Prostate gland (tissue), 2 donors: ENCODE results near the gene KRT85. TPM values are rescaled to one million over a fixed set of nuclear protein-coding genes. Genes with fewer than 3 reads are reported as not detected.

Source experiments
- DNase-seq: peaks from one replicate; pipeline ENCODE4 v3.0.0-alpha.2; 2019; ENCODE audit warnings: low spot score
- H3K27ac ChIP-seq, 2 donors: fragments of 200-600 bp; sonication (generic); 2 replicates each; pipeline ENCODE4 v1.5.1; 2017 to 2019
- H3K27me3 ChIP-seq: fragments of 200-600 bp; sonication (generic); replicated peaks from 2 replicates; pipeline ENCODE4 v1.5.1; 2019; ENCODE audit not compliant: insufficient read depth
- H3K36me3 ChIP-seq, 2 donors: fragments of 200-600 bp; sonication (generic); 1 replicate in 1 of 2; 2 replicates in 1 of 2; pipeline versions ENCODE4 v1.5.1 to v1.8.1; 2017 to 2019
- H3K4me1 ChIP-seq: fragments of 200-600 bp; sonication (generic); replicated peaks from 2 replicates; pipeline ENCODE4 v1.5.1; 2019
- H3K4me3 ChIP-seq, 2 donors: fragments of 200-600 bp; sonication (generic); 2 replicates each; pipeline ENCODE4 v1.5.1; 2017 to 2019
- H3K9me3 ChIP-seq: fragments of 200-600 bp; sonication (generic); 2 replicates; pipeline ENCODE4 v1.5.1; 2017
- POLR2A ChIP-seq: fragments of 450-650 bp; IDR thresholded peaks from one replicate; pipeline ENCODE4 v1.6.1; 2016; ENCODE audit warnings: antibody characterized with exemption, mild to moderate bottlenecking
- POLR2AphosphoS5 ChIP-seq: sonication (generic); formaldehyde crosslinking; IDR thresholded peaks from one replicate; pipeline ENCODE4 v1.6.1; 2017; ENCODE audit warnings: antibody characterized with exemption
- WGBS: methylation state at CpG from one replicate; pipeline ENCODE4 v1.1.5; 2018; 5-methylcytosine and 5-hydroxymethylcytosine counted together
- intact Hi-C: fragments of 100-400 bp; cut with DNase I; formaldehyde crosslinking; loops from one replicate; pipeline ENCODE4 v1.14.2; 2022
- total RNA-seq, 2 donors: library from RNA; depleted of rRNA; stranded (reverse); fragments of >200 nt; gene quantifications; one replicate each; pipeline ENCODE4 v1.1.0, GENCODE V29; 2016
- TF ChIP-seq, protein P1 (sequence below), 4 experiments: fragments of 200-600 bp in 2 of 4; fragments of 450-650 bp in 2 of 4; sonication (generic) in 2 of 4; IDR thresholded peaks; 1 replicate in 3 of 4; 2 replicates in 1 of 4; pipeline ENCODE4 v1.5.1; 2016 to 2019; ENCODE audit warnings: antibody characterized with exemption in 4 of 4, mild to moderate bottlenecking in 2 of 4, moderate library complexity in 2 of 4

Gene KRT85
- total RNA-seq, 2 donors from 2014 or later, result not detected

DNA sequence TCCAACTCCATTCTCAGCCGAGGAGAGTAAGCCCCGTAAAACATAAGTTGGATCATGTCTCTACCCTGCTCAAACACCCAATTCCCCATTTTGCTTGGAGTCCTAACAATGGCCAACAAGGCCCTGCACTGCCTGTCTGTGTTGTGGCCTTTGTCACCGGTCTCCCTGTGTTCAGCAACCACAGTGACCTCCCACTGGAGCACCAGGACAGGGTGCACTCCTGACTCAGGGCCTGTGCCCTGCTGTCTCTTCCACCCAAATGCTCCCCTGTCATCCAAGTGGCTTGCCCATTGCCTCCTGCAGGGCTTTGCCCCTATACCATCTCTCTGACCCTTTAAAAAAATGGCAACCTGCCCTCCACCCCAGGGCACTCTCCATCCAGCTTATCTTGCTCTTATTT, 4.4 kb upstream of the KRT85 start:
- no peaks in the 10 kb centered on the region for H3K36me3 ChIP-seq
- no peak overlapping the region for H3K27ac ChIP-seq
- intact Hi-C loops, result loop anchor here (5.0 kb wide), 3 partner anchors 136 to 501 kb away; no protein-coding TSS in a partner anchor
- no peak for DNase-seq
- no peaks in the 10 kb centered on the region for H3K9me3 ChIP-seq
- no peaks in the 10 kb centered on the region for H3K4me1 ChIP-seq
- no peaks in the 10 kb centered on the region for H3K27me3 ChIP-seq
- WGBS, result 28% methylated on average over 3 of the region's 3 CpGs
- no peak for TF ChIP-seq POLR2AphosphoS5
- TF ChIP-seq, protein P1, sequence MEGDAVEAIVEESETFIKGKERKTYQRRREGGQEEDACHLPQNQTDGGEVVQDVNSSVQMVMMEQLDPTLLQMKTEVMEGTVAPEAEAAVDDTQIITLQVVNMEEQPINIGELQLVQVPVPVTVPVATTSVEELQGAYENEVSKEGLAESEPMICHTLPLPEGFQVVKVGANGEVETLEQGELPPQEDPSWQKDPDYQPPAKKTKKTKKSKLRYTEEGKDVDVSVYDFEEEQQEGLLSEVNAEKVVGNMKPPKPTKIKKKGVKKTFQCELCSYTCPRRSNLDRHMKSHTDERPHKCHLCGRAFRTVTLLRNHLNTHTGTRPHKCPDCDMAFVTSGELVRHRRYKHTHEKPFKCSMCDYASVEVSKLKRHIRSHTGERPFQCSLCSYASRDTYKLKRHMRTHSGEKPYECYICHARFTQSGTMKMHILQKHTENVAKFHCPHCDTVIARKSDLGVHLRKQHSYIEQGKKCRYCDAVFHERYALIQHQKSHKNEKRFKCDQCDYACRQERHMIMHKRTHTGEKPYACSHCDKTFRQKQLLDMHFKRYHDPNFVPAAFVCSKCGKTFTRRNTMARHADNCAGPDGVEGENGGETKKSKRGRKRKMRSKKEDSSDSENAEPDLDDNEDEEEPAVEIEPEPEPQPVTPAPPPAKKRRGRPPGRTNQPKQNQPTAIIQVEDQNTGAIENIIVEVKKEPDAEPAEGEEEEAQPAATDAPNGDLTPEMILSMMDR (IDR thresholded peaks at IDR 0.05), result no peak
- TF ChIP-seq POLR2A, result no peak
- H3K4me3 ChIP-seq, result no peak overlapping the region

DNA sequence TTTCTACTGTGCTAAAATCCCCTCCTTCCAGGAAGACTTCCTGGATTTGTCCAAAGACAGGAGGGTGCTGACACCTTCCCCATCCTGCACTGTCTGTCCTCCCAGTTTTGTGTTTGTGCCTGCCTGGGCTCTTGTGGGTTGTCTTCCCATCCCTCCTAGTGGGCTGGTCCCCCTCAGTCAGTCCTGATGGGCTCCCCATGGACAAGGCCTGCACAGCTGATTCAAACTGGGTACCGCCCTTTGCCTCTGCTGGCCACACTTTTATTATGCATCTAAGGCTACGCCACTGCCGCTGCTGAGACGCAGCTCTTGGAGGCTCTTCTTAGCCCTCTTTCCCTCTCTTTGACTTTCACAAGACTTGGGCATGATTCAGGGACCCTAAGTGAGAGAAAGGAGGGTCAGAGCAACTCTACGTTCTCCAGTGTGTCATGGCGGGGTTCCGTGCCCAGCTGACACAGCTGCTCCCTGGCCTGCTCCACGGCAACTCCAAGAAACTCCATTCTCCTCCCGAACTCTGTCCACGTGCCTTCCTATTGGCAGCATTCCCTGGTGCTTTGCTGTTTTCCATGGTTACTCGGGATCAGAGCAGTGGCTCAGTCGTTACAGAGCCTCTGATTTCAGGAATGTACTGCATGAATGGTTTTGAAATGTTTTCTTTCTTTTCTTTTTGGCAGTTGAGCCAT, 3.8 kb upstream of the KRT85 start:
- no peaks in the 10 kb centered on the region for H3K4me1 ChIP-seq
- TF ChIP-seq POLR2A, result no peak
- TF ChIP-seq, protein P1 (IDR thresholded peaks at IDR 0.05), result no peak
- TF ChIP-seq POLR2AphosphoS5, result no peak
- no peak for DNase-seq
- H3K27ac ChIP-seq, result no peak overlapping the region
- no peaks in the 10 kb centered on the region for H3K9me3 ChIP-seq
- 39% methylated on average over 12 of the region's 12 CpGs for WGBS
- no peaks in the 10 kb centered on the region for H3K27me3 ChIP-seq
- no peak overlapping the region for H3K4me3 ChIP-seq
- H3K36me3 ChIP-seq, result no peaks in the 10 kb centered on the region
- intact Hi-C loops, result loop anchor here (5.0 kb wide), 3 partner anchors 136 to 501 kb away; no protein-coding TSS in a partner anchor

DNA sequence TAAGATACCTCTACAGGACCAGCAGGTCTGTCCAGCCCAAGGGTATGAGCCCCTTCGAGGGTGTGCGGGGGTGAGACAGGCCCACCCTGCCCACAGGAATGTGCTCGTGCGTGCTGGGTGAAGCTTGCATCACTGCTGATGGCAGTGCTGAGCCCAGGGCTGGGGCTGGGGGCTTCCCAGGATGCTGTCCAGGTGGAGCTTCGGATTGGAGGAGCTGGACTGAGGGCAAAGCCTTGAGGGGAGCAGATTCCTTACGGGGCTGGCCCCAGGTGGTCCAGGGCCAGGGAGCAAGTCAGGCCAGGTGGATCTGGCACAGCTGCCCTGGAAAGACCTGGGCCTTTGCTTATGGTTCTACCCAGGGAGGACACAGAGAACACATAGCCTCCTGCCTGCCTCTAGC, 2.5 kb upstream of the KRT85 start:
- H3K27me3 ChIP-seq, result no peaks in the 10 kb centered on the region
- H3K4me1 ChIP-seq, result no peaks in the 10 kb centered on the region
- whole genome bisulfite sequencing, result 82% methylated on average over 6 of the region's 6 CpGs
- TF ChIP-seq, protein P1 (IDR thresholded peaks at IDR 0.05), result no peak
- TF ChIP-seq POLR2AphosphoS5, result no peak
- TF ChIP-seq POLR2A, result no peak
- intact Hi-C loops, result loop anchor here (5.0 kb wide), 3 partner anchors 137 to 502 kb away; no protein-coding TSS in a partner anchor
- no peak overlapping the region for H3K4me3 ChIP-seq
- H3K27ac ChIP-seq, result no peak overlapping the region
- DNase-seq, result no peak
- no peaks in the 10 kb centered on the region for H3K9me3 ChIP-seq
- no peaks in the 10 kb centered on the region for H3K36me3 ChIP-seq

DNA sequence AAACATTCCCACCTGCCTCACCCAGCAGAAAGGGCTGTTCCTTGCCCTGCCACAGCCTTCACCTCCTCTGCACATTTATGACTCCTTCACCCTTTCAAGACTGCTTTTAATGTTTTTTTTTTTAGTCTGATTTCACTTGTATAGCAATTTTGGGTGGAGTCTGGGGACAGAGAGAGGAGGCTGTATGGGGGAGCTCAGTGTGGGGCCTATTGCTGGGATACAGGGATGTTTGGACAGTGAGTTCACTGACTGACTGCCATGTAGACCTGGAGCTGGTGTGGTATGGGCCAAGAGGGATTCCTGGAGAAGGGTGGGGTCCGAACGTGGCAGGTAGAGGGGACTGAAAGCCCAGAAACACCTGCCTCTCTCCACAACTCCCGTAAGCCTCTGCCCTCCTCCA, 1.9 kb upstream of the KRT85 start:
- H3K27me3 ChIP-seq, result no peaks in the 10 kb centered on the region
- 82% methylated on average over 3 of the region's 3 CpGs for WGBS
- H3K9me3 ChIP-seq, result no peaks in the 10 kb centered on the region
- DNase-seq, result no peak
- intact Hi-C loops, result no loop called here
- H3K4me3 ChIP-seq, result no peak overlapping the region
- H3K27ac ChIP-seq, result no peak overlapping the region
- H3K4me1 ChIP-seq, result no peaks in the 10 kb centered on the region
- H3K36me3 ChIP-seq, result no peaks in the 10 kb centered on the region
- TF ChIP-seq POLR2A (no peak), POLR2AphosphoS5 (no peak)
- TF ChIP-seq, protein P1 (IDR thresholded peaks at IDR 0.05), result no peak

DNA sequence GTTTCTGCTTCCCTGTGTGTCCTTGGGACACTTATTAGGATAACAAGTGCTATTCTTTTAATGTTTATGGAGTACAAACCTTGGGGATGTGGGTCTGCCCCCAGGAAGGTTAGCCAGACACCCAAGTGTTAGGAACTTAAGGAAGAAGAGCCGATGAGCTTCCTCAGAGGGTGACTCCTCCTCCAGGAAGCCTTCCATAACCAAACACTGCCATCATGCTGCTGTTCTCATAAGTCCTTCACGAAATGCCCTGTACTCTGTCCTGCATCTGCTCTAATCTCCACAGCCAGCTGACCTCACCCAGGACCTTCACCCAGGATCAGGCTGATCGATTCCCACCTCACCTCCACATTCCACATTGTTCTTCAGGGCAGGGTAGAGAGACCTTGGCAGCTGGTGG, 1.2 kb upstream of the KRT85 start:
- intact Hi-C loops, result no loop called here
- Histone ChIP-seq H3K27me3 (no peaks in the 10 kb centered on the region), H3K36me3 (no peaks in the 10 kb centered on the region), H3K9me3 (no peaks in the 10 kb centered on the region), H3K4me3 (no peak overlapping the region), H3K4me1 (no peaks in the 10 kb centered on the region), H3K27ac (no peak overlapping the region)
- no peak for DNase-seq
- 74% methylated on average over 3 of the region's 3 CpGs for WGBS
- TF ChIP-seq, protein P1 (IDR thresholded peaks at IDR 0.05), result no peak
- no peak for TF ChIP-seq POLR2A
- no peak for TF ChIP-seq POLR2AphosphoS5
